ENCODE measurements around the gene EHD3.
A peak's percentile ranks its signal among the peaks of the same experiment; 100 is the strongest.

Gene EHD3

GRCh38 chr2:31213601-31214443, 20.1 kb upstream of the EHD3 start:
- DNase-seq, result no peak

GRCh38 chr2:31214444-31214915, 19.5 kb upstream of the EHD3 start:
- DNase-seq, result no peak

- peak; percentile 56 for DNase-seq
These were observed 17.2 kb upstream of the EHD3 start for GRCh38 chr2:31216734-31217133.

- peak; percentile 50 for DNase-seq
These were observed 16.3 kb upstream of the EHD3 start, which contains the start of gene CAPN14 for GRCh38 chr2:31217465-31218200. TSS of gene CAPN14 (minus strand) at chr2:31217515. CDS start at chr2:31205447, 12,068 bp downstream.

GRCh38 chr2:31219131-31219969, 14.6 kb upstream of the EHD3 start:
- DNase-seq, result peak; percentile 55

- peak; percentile 70 for DNase-seq
These were observed 12.4 kb upstream of the EHD3 start for GRCh38 chr2:31221544-31221943.

GRCh38 chr2:31222071-31222470, 11.9 kb upstream of the EHD3 start:
- no peak for DNase-seq

GRCh38 chr2:31223026-31223425, 10.9 kb upstream of the EHD3 start:
- DNase-seq, result no peak

GRCh38 chr2:31223749-31224148, 10.2 kb upstream of the EHD3 start:
- DNase-seq, result no peak

- no peak for DNase-seq
These were observed 7.7 kb upstream of the EHD3 start for GRCh38 chr2:31226266-31226665.

GRCh38 chr2:31227110-31227509, 6.8 kb upstream of the EHD3 start:
- DNase-seq, result no peak

GRCh38 chr2:31227711-31228125, 6.2 kb upstream of the EHD3 start:
- no peak for DNase-seq

GRCh38 chr2:31228717-31229116, 5.2 kb upstream of the EHD3 start:
- no peak for DNase-seq

- DNase-seq, result no peak
These were observed 3.2 kb upstream of the EHD3 start for GRCh38 chr2:31230751-31231150.

- no peak for DNase-seq
These were observed 2.2 kb upstream of the EHD3 start for GRCh38 chr2:31231571-31232302.

GRCh38 chr2:31232586-31232985, 1.4 kb upstream of the EHD3 start:
- DNase-seq, result no peak

GRCh38 chr2:31233231-31233630, 721 bp upstream of the EHD3 start:
- DNase-seq, result no peak

GRCh38 chr2:31234683-31235503, 941 bp downstream of the EHD3 start:
- DNase-seq, result no peak

GRCh38 chr2:31235504-31235902, 1.6 kb downstream of the EHD3 start:
- DNase-seq, result no peak

GRCh38 chr2:31236433-31237205, 2.7 kb downstream of the EHD3 start:
- no peak for DNase-seq
